ENCODE measurements around the gene TLX2. TPM values are rescaled to one million over a fixed set of nuclear protein-coding genes. Genes with fewer than 3 reads are reported as not detected.

Gene TLX2
- total RNA-seq, 1 donor from 2014 or later: 0.10 TPM

GRCh38 chr2:74535440-74535965 is 21.3 kb downstream of the TLX2 start:
- peaks cover 20% of the 10 kb centered on the region for H3K4me1 Mint-ChIP-seq (ENCODE audit: low read depth)
- H3K27ac Mint-ChIP-seq (ENCODE audit: unreplicated experiment): peak overlapping the region; percentile 63
- DNase-seq (ENCODE audit: low spot score): peak; percentile 69
- no peaks in the 10 kb centered on the region for H3K27me3 Mint-ChIP-seq (ENCODE audit: low read depth)
- H3K9me3 Mint-ChIP-seq (ENCODE audit: low read depth): no peaks in the 10 kb centered on the region
- no peak overlapping the region for H3K4me3 Mint-ChIP-seq (ENCODE audit: unreplicated experiment)
- peaks cover 13% of the 10 kb centered on the region for H3K36me3 Mint-ChIP-seq (ENCODE audit: low read depth)
- TF ChIP-seq CTCF (IDR thresholded peaks at IDR 0.05): no peak

- Mint-ChIP-seq H3K36me3 (ENCODE audit: low read depth) (peaks cover 17% of the 10 kb centered on the region), H3K4me3 (ENCODE audit: unreplicated experiment) (no peak overlapping the region), H3K27ac (ENCODE audit: unreplicated experiment) (peak overlapping the region; percentile 36), H3K9me3 (ENCODE audit: low read depth) (no peaks in the 10 kb centered on the region), H3K4me1 (ENCODE audit: low read depth) (peaks cover 14% of the 10 kb centered on the region), H3K27me3 (ENCODE audit: low read depth) (no peaks in the 10 kb centered on the region)
- no peak for TF ChIP-seq CTCF (IDR thresholded peaks at IDR 0.05)
- DNase-seq (ENCODE audit: low spot score): peak; percentile 88
Observed at GRCh38 chr2:74536166-74536950, 22.1 kb downstream of the TLX2 start.

- TF ChIP-seq CTCF (IDR thresholded peaks at IDR 0.05): no peak
- peak; percentile 21 for DNase-seq (ENCODE audit: low spot score)
- Mint-ChIP-seq H3K4me3 (ENCODE audit: unreplicated experiment) (no peak overlapping the region), H3K9me3 (ENCODE audit: low read depth) (no peaks in the 10 kb centered on the region), H3K27ac (ENCODE audit: unreplicated experiment) (peak overlapping the region; percentile 25), H3K4me1 (ENCODE audit: low read depth) (peaks cover 7% of the 10 kb centered on the region), H3K27me3 (ENCODE audit: low read depth) (no peaks in the 10 kb centered on the region), H3K36me3 (ENCODE audit: low read depth) (peaks cover 19% of the 10 kb centered on the region)
Observed at GRCh38 chr2:74537140-74537539, 22.9 kb downstream of the TLX2 start.

GRCh38 chr2:74538881-74539339 is 24.7 kb downstream of the TLX2 start:
- Mint-ChIP-seq H3K9me3 (ENCODE audit: low read depth) (no peaks in the 10 kb centered on the region), H3K36me3 (ENCODE audit: low read depth) (peaks cover 17% of the 10 kb centered on the region)

More at GRCh38 chr2:74538881-74539339, 24.7 kb downstream of the TLX2 start:
- no peak for TF ChIP-seq CTCF (IDR thresholded peaks at IDR 0.05)
- Mint-ChIP-seq H3K4me1 (ENCODE audit: low read depth) (no peaks in the 10 kb centered on the region), H3K27me3 (ENCODE audit: low read depth) (no peaks in the 10 kb centered on the region), H3K4me3 (ENCODE audit: unreplicated experiment) (no peak overlapping the region), H3K27ac (ENCODE audit: unreplicated experiment) (no peak overlapping the region)
- peak; percentile 33 for DNase-seq (ENCODE audit: low spot score)
